AG04450 (cell line): ENCODE measurements around the gene PACS2. TPM values are rescaled to one million over a fixed set of nuclear protein-coding genes. Genes with fewer than 3 reads are reported as not detected.
"Not testable (repeated sequence)": the region's sequence is repeated elsewhere in the genome, so short reads cannot be mapped to it uniquely, and the experiment has no call there.

Experiments
- CTCF ChIA-PET: fragments of 300-600, 350-600 bp; formaldehyde crosslinking; extraction: SDS; loops from one replicate; lab custom pipeline; 2022; ENCODE audit warnings: antibody characterized with exemption, inconsistent platforms; lab: Charles Lee
- POLR2A ChIA-PET: fragments of 350-600 bp; formaldehyde crosslinking; extraction: SDS; loops from one replicate; lab custom pipeline; 2021; ENCODE audit warnings: antibody characterized with exemption, inconsistent platforms; lab: Yijun Ruan, JAX
- DNase-seq: peaks from one replicate; pipeline ENCODE4 v3.0.0-alpha.2; 2011; ENCODE audit warnings: low read depth, low spot score
- H3K27ac ChIP-seq: one replicate; pipeline ENCODE4 v1.5.1; 2012; ENCODE audit warnings: low read depth, low read length, control low read depth
- H3K27me3 ChIP-seq: one replicate; pipeline ENCODE4 v1.6.0; 2012; ENCODE audit warnings: low read length; ENCODE audit not compliant: control insufficient read depth, insufficient read depth
- H3K4me3 ChIP-seq: 2 replicates; pipeline ENCODE4 v1.5.1; 2011; ENCODE audit warnings: mild to moderate bottlenecking, low read depth, low read length, control low read depth
- H3K9me3 ChIP-seq: 2 replicates; pipeline ENCODE4 v1.5.1; 2012; ENCODE audit warnings: low read length; ENCODE audit not compliant: control insufficient read depth, insufficient read depth
- CTCF ChIP-seq: IDR thresholded peaks from 2 replicates; pipeline ENCODE4 v1.5.1; 2011; ENCODE audit warnings: low read depth, low read length, control low read depth, inconsistent platforms
- polyA plus RNA-seq: library from polyadenylated mRNA; depleted of rRNA; stranded (reverse); fragments of >200 nt; gene quantifications from 2 replicates; pipeline ENCODE4 v1.2.3, GENCODE V29; 2011

The PACS2 gene
- polyA plus RNA-seq, 1 experiment, result 13.0 TPM

- TF ChIP-seq CTCF, result no peak
- POLR2A ChIA-PET, result interaction anchor here (0.7 kb wide), 1 partner anchor 81 kb away, joined by 3 read pairs; no protein-coding TSS in a partner anchor
- CTCF ChIA-PET, result interaction anchor here (2.0 kb wide), 1 partner anchor 80 kb away, joined by 8 read pairs; no protein-coding TSS in a partner anchor
- no peak overlapping the region for H3K27ac ChIP-seq
- no peaks in the 10 kb centered on the region for H3K27me3 ChIP-seq
- DNase-seq, result no peak
- no peak overlapping the region for H3K4me3 ChIP-seq
- no peaks in the 10 kb centered on the region; the same call in 1 of the 2 replicates for H3K9me3 ChIP-seq
Observed at GRCh38 chr14:105283028-105283427, 31.5 kb upstream of the PACS2 start.

DNA sequence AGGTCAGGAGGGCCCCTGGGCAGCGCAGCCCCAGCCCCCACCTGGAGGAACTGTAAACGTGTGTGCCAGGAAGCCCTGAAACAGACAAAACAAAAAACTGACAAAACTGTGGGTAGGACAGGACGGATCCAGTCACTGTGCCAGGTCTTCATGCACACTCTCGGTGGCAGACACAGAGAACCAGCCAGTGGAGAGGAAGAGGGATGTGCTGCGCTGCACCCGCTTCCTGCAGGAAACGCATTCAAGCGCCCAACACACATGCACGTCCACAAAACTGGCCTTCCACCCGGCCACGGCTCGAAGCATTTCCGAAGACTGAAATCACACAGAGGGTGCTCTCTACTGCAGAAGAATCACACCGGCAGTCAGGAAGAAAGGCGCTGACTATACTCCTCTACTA lies 30.6 kb upstream of the PACS2 start:
- Histone ChIP-seq H3K27ac (no peak overlapping the region), H3K27me3 (no peaks in the 10 kb centered on the region), H3K4me3 (no peak overlapping the region), H3K9me3 (no peaks in the 10 kb centered on the region; the same call in 1 of the 2 replicates)
- ChIA-PET POLR2A (interaction anchor here (0.7 kb wide), 1 partner anchor 82 kb away, joined by 3 read pairs; no protein-coding TSS in a partner anchor), CTCF (no interaction called here)
- no peak for DNase-seq
- TF ChIP-seq CTCF, result no peak

- CTCF ChIA-PET, result no interaction called here
- no peaks in the 10 kb centered on the region; the same call in 1 of the 2 replicates for H3K9me3 ChIP-seq
- POLR2A ChIA-PET, result no interaction called here
- H3K27ac ChIP-seq, result no peak overlapping the region
- no peak overlapping the region for H3K4me3 ChIP-seq
- no peaks in the 10 kb centered on the region for H3K27me3 ChIP-seq
- no peak for DNase-seq
- TF ChIP-seq CTCF, result no peak
Observed at GRCh38 chr14:105285174-105285573, 29.4 kb upstream of the PACS2 start.

DNA sequence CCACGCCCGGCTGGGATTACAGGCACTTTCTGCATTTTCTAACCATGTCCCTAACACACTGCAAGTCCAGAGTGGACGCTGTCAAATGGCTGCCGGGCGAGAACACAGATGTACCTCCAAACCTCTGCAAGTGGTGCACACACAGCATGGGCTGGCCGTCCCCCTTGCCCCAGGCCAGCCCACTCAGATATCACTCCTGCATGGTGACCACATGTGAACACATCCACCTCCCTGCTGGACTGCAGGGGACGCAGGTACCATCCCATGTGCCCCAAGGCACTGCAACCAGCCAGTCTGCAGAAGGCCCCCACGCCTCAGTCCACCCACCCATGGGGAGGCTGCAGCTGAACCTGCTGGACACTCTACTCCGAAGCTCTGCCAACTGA lies 27.8 kb upstream of the PACS2 start:
- Histone ChIP-seq H3K9me3 (no peaks in the 10 kb centered on the region), H3K27ac (no peak overlapping the region), H3K27me3 (no peaks in the 10 kb centered on the region), H3K4me3 (no peak overlapping the region)
- CTCF ChIA-PET, result no interaction called here
- POLR2A ChIA-PET, result no interaction called here
- DNase-seq, result no peak
- TF ChIP-seq CTCF, result no peak

GRCh38 chr14:105287249-105288102 lies 27.1 kb upstream of the PACS2 start:
- Histone ChIP-seq H3K9me3 (no peaks in the 10 kb centered on the region; the same call in 1 of the 2 replicates), H3K27ac (no peak overlapping the region), H3K27me3 (no peaks in the 10 kb centered on the region), H3K4me3 (no peak overlapping the region)
- no peak for TF ChIP-seq CTCF
- no peak for DNase-seq
- ChIA-PET POLR2A (no interaction called here), CTCF (no interaction called here)

DNA sequence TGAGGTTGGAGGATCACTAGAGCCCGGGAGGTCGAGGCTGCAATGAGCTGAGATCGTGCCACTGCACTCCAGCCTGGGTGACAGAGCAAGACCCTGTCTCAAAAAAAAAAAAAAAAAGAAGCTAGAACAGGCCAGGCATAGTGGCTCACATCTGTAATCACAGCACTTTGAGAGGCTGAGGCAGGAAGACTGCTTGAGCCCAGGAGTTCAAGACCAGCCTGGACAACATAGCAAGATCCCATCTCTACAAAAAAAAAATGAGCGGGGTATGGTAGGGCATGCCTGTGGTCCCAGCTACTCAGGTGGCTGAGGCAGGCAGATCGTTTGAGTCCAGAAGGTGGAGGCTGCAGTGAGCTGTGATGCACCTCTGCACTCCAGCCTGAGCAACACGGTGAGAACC lies 25.6 kb upstream of the PACS2 start:
- H3K27ac ChIP-seq, POLR2A ChIA-PET: not testable (repeated sequence)
- CTCF ChIA-PET, result interaction anchor here (1.1 kb wide), 1 partner anchor 192 kb away, joined by 3 read pairs; no protein-coding TSS in a partner anchor

More for the DNA sequence above, 25.6 kb upstream of the PACS2 start:
- not testable (repeated sequence) for H3K4me3 ChIP-seq, H3K27me3 ChIP-seq, DNase-seq, H3K9me3 ChIP-seq
